ENCODE results near the gene PIGS.
"Not testable (repeated sequence)": the region's sequence is repeated elsewhere in the genome, so short reads cannot be mapped to it uniquely, and the experiment has no call there.

The PIGS gene

GRCh38 chr17:28571361-28572122 lies at the start of gene PIGS:
Gene PIGS, minus strand, starts transcription at chr17:28571524. Its CDS starts 28 bp downstream, at chr17:28571496.
- peak; percentile 99 for DNase-seq (ENCODE audit: low spot score)

- no peak for DNase-seq (ENCODE audit: low spot score)
Observed at GRCh38 chr17:28620010-28620409, 48.7 kb upstream of the PIGS start.

DNA sequence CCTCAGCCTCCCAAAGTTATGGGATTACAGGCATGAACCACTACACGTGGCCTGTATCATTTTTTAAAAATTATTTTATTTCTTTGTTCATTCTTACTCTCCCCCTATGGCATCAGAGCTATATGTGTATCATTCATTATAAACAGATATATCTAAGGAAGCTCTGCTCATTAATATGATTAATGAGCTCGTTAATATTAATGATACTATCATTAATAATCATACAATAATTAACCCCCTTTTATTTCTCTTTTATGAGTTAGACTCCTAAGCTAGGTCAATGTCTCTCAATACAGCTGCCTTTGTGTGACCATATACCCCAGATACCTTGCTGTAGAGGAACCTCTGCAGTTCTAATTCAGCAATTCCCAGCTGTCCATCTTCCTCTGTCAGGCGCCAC lies 47.1 kb upstream of the PIGS start:
- no peak for DNase-seq (ENCODE audit: low spot score)

GRCh38 chr17:28616281-28616680 lies 45.0 kb upstream of the PIGS start:
- DNase-seq (ENCODE audit: low spot score): no peak

DNA sequence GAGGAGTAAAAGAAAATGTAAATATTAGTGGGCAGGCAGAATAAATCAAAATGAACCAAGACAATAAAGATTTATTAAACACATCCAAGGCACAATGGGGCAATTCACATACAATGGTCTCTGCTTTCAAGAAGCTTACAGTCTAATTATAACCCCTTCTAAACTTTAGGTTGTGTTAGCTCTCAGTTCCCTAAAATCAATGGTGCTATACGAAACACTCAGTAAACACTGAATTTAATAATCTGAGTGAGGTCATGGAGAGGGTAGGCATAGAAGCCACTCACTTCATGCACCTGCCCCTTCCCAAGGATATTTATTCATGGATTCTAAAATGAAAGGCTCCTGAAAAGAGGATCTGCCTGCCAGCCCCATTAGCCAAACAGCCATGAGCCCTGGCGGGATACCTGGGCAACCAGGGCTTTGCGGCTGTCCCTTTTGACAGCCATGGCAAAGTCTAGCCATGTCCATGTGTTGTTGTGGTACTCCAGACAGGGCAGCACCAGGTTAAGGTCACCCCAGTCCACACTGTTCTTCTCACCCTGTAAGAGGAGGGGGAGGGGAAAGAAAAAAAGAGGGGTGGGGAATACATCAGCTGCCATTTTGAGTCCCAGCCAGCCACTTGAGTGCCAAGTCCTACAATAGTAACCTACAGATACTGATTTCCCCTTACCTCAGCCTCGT lies 44.1 kb upstream of the PIGS start:
- DNase-seq (ENCODE audit: low spot score): no peak

DNA sequence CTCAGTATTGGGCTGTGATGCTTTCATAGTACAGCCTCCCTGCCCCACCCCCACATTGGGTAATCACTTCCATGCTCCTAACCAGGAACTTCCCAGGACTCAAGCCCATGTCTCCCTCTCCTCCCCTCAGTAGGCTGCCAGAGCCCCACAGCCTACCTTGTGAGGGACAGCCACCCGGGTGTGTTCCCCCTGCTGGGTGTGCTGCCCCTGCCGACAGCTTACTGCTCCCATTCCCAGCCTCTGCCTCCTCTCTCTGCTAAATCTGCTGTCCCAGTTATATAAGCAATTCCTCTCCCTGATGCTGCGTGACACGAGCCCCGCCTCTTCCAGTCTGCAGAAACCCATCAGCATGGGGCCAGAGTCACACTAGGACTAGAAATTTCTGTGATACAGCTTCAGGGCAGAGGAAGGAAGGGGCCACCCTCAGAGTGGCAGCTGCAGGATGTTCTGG lies 42.6 kb upstream of the PIGS start, which contains the start of gene RSKR:
RSKR (minus strand) TSS at position 255 of the 451 bp plus-strand sequence; CDS start at position 231, 24 bp downstream.
- DNase-seq (ENCODE audit: low spot score): no peak

GRCh38 chr17:28612936-28613872 lies 41.9 kb upstream of the PIGS start:
- peak; percentile 58 for DNase-seq (ENCODE audit: low spot score)

DNA sequence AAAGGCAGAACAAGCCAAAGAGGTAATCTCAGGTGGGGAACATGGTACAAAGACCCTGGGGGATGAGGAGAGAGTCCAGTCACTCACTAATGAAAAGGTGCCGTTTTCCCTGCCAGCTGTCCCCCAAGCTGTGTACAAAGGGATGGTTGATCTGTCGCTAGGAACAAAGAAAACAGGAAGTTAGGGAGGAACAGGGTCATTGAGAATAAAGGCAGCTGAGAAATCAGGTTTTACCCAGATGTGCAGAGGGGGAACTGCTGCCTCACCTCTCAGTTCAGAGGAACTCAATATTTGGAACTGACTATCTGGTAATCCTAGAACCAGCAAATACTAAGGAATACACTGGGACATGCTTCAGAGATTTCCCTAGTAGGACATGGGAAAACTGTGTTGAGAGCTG lies 41.2 kb upstream of the PIGS start:
- no peak for DNase-seq (ENCODE audit: low spot score)

DNA sequence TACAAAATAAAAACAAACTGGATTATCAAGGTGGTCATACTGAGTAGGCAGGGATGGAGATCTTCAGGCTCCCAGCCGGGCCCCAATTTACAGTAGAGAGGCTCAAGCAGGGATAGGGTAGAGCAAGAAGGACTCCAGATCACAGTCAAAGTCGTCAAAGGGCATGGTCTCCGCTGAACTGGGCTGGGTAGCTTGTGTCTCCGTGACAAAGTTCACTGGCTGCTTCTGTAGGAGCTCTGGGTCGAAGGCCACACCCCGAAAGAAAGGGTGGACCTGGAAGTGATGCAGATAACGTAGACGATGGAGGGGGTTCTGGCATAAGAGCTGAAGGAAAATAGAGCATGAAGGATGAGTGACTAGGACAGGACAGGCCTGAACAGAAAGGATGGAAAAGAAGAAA lies 39.1 kb upstream of the PIGS start:
- no peak for DNase-seq (ENCODE audit: low spot score)

DNA sequence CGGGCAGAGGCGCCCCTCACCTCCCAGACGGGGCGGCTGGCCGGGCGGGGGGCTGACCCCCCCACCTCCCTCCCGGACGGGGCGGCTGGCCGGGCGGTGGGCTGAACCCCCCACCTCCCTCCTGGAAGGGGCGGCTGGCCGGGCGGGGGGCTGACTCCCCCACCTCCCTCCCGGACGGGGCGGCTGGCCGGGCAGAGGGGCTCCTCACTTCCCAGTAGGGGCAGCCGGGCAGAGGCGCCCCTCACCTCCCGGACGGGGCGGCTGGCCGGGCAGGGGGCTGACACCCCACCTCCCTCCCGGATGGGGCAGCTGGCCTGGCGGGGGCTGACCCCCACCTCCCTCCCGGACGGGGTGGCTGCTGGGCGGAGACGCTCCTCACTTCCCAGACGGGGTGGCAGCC lies 32.7 kb upstream of the PIGS start:
- DNase-seq (ENCODE audit: low spot score): not testable (repeated sequence)

DNA sequence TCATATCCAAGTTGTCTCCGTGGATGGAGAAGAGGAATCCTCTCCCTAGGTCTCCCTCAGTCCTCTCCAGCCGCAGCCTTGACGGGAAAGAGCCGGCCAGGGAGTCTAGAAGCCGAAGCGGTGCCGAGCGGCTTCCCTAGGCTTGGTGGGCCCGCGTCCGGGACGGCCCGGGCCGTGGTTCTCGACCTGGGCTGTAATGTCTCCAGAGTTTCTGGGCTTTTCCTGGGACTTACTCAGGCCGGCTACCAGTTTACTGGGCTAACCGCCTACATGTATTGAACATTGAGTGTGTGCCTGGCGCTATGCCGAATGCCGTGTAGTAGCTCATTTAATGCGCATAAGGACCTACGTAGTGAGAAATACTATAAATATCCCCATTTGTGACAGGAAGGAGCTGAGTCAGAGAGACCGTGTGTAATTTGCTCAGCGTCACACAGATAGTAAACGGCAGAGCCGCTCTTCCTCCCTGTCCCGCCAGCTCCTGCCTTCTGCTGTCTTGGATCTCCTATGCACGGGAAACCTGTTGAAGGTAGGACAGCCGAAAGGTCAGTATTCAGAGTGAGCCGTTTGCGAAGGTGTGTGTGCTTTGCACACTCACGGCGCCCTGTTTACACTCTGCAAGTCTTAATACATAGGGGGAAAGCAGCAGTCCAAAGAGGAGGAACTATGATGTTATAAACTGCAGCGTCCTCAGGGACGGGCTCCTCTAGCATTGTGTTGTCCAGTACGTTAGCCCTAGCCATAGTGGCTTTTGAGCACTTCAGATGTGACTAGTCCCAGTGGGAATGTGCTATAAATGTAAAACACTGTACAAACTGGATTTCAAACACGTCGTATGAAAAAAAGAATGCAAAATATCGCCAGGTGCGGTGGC lies 28.2 kb upstream of the PIGS start:
- peak; percentile 85 for DNase-seq (ENCODE audit: low spot score)

DNA sequence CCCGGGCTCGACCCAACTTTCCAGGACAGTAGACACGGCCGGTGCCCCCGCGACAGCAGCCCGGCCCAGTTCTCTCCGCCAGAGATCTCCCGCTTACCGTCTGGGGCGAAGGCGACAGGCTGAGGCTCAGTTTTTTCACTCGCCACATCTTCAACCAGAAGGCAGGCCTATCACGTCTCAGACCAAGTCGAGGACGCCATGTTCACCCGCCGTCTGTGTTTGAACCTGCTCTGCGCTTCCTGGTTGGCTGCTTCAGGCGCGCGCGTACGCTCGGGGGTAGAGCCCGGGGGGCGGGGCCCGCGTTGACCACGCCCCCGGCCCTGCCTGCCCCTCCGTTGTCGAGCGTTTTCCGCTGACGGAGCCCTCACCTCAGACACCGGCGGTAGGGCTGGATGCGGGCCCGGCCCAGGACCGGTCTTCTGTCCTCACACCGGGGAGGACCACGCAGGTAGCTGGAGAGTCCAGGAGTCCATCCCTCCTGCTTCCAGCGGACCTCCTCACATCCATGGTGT lies 27.5 kb upstream of the PIGS start, which contains the start of gene SPAG5:
SPAG5 (minus strand) TSS at position 227 of the 512 bp plus-strand sequence; CDS start at position 148, 79 bp downstream.
- DNase-seq (ENCODE audit: low spot score): peak; percentile 100

DNA sequence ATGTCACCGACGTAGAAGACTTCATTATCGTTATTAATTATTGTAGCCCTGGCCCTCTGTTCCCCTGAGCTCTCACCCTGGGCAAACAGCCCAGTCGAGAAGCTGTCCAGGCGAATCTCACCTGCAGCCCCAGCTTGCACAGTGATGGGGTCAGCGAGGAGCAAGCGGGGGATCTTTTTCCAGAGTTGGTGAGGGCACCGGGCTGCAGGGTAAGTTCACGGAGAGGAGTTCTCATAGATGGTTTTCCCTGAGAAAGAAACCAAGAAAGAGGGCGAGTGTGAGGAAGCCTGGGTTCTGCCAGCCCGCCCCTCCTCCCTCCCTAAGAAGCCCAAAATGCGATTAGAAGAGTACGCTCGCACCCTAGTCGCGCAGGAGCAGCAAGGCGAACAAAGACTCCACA lies 27.1 kb upstream of the PIGS start:
- DNase-seq (ENCODE audit: low spot score): no peak

- DNase-seq (ENCODE audit: low spot score): no peak
Observed at GRCh38 chr17:28597606-28598383, 26.5 kb upstream of the PIGS start.

GRCh38 chr17:28592260-28592659 lies 20.9 kb upstream of the PIGS start:
- DNase-seq (ENCODE audit: low spot score): no peak

DNA sequence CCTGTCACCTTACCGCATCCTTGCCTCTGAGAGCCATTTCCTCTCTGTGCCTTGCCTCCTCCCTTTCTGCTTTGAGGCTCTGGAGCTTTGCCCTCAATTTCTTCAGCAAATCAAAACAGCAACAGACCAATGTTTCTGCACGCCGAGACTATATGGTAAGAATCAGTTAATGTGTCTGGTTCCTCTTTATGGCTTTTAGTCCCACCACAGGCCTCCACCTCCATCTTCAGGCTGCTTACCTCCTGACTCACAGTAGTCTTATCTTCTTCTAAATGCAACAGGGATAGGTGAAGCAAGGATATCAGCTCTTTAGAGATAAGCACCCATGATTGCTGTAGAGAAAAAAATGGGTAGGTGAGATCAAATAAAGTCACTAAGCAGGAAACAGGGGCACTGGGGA lies 14.5 kb upstream of the PIGS start:
- DNase-seq (ENCODE audit: low spot score): no peak

- DNase-seq (ENCODE audit: low spot score): no peak
Observed at GRCh38 chr17:28584434-28584833, 13.1 kb upstream of the PIGS start.

DNA sequence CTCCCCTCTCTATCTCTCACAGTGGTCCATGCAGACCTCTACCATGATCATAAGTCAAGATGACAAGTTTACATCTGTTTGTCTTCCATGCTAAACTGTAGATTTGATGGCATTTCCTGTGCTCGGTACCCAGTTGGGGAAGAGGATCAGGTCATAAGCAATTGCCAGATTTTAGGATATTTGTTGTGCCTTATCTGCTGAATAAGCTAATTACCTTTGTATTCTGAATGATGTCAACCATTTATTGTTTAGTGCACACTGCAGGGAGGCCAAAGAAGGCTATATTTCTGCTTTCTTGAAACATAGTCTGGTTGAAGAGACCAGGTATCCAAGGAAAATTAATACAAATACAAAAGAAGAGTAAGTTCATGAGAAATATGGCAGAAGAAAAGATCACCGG lies 11.2 kb upstream of the PIGS start:
- DNase-seq (ENCODE audit: low spot score): no peak

GRCh38 chr17:28580959-28581358 lies 9.6 kb upstream of the PIGS start:
- DNase-seq (ENCODE audit: low spot score): no peak

- no peak for DNase-seq (ENCODE audit: low spot score)
Observed at GRCh38 chr17:28579526-28579925, 8.2 kb upstream of the PIGS start.
